Keratinocyte (primary cell): ENCODE data around the gene SEMA7A.

Experiments
- CTCF ChIP-seq, 3 experiments: IDR thresholded peaks in 1 of 3; conservative IDR thresholded peaks in 1 of 3; optimal IDR thresholded peaks in 1 of 3; 2 replicates in 2 of 3; 3 replicates in 1 of 3; pipeline versions ENCODE3 to v1.5.1; 2011; ENCODE audit warnings: low read length in 3 of 3, mild to moderate bottlenecking in 3 of 3, moderate library complexity in 2 of 3, control low read depth in 1 of 3, inconsistent platforms in 1 of 3; ENCODE audit not compliant: insufficient read depth in 2 of 3; ENCODE audit errors: extremely low read depth in 1 of 3
- EZH2 ChIP-seq: IDR thresholded peaks from one replicate; pipeline ENCODE4 v1.6.1; 2012; ENCODE audit warnings: inconsistent platforms, mild to moderate bottlenecking, low read length, moderate library complexity

- TF ChIP-seq CTCF (optimal IDR thresholded peaks at IDR 0.05 in 1 of 3, IDR thresholded peaks at IDR 0.05 in 1 of 3, conservative IDR thresholded peaks at IDR 0.05 in 1 of 3; ENCODE audit: extremely low read depth in 1 of 3, insufficient read depth in 2 of 3, low read length in 3 of 3) (no peak), EZH2 (no peak)
Measured at GRCh38 chr15:74368121-74368520, 65.6 kb downstream of the SEMA7A start.
